GM19468 (cell line): Measurements from ENCODE around the gene CEP192.
"Not testable (repeated sequence)": the region's sequence is repeated elsewhere in the genome, so short reads cannot be mapped to it uniquely, and the experiment has no call there.

Experiments
- ATAC-seq: cut with Tn5 transposase; IDR thresholded peaks from one replicate; pipeline ENCODE4 v1.9.1; 2021; ENCODE audit warnings: mild to moderate bottlenecking, moderate library complexity, moderate number of reproducible peaks; ENCODE audit not compliant: unreplicated experiment; ENCODE audit errors: extremely low read depth

The CEP192 gene

GRCh38 chr18:13096719-13097118 is 105.6 kb downstream of the CEP192 start:
- no peak for ATAC-seq

GRCh38 chr18:13098104-13098503 is 106.9 kb downstream of the CEP192 start:
- ATAC-seq: not testable (repeated sequence)

- no peak for ATAC-seq
Measured at GRCh38 chr18:13099113-13099512, 108.0 kb downstream of the CEP192 start.

GRCh38 chr18:13100942-13101658 is 109.9 kb downstream of the CEP192 start:
- ATAC-seq: no peak

GRCh38 chr18:13101659-13102197 is 110.6 kb downstream of the CEP192 start:
- no peak for ATAC-seq

GRCh38 chr18:13103366-13103765 is 112.2 kb downstream of the CEP192 start:
- no peak for ATAC-seq

GRCh38 chr18:13105059-13105458 is 113.9 kb downstream of the CEP192 start:
- ATAC-seq: no peak

GRCh38 chr18:13107074-13107473 is 115.9 kb downstream of the CEP192 start:
- no peak for ATAC-seq

- no peak for ATAC-seq
Measured at GRCh38 chr18:13108330-13108729, 117.2 kb downstream of the CEP192 start.

GRCh38 chr18:13110559-13110958 is 119.4 kb downstream of the CEP192 start:
- ATAC-seq: no peak

- no peak for ATAC-seq
Measured at GRCh38 chr18:13112982-13113381, 121.8 kb downstream of the CEP192 start.

- ATAC-seq: no peak
Measured at GRCh38 chr18:13120255-13120654, 129.1 kb downstream of the CEP192 start.

GRCh38 chr18:13120983-13121441 is 129.8 kb downstream of the CEP192 start:
- no peak for ATAC-seq

- ATAC-seq: no peak
Measured at GRCh38 chr18:13124411-13124810, 133.2 kb downstream of the CEP192 start.

- ATAC-seq: no peak
Measured at GRCh38 chr18:13125191-13125590, 134.0 kb downstream of the CEP192 start.

- no peak for ATAC-seq
Measured at GRCh38 chr18:13126966-13127598, 135.9 kb downstream of the CEP192 start.

GRCh38 chr18:13131283-13131682 is 140.1 kb downstream of the CEP192 start:
- no peak for ATAC-seq

GRCh38 chr18:13134551-13135401 is 143.6 kb downstream of the CEP192 start:
- ATAC-seq: no peak

- ATAC-seq: no peak
Measured at GRCh38 chr18:13136056-13136903, 145.1 kb downstream of the CEP192 start.
